Transverse colon (tissue), 3 donors: ENCODE measurements around the gene KLF2.
"Not testable (repeated sequence)": the region's sequence is repeated elsewhere in the genome, so short reads cannot be mapped to it uniquely, and the experiment has no call there.

ENCODE experiments used
- CTCF ChIP-seq, 5 experiments: fragments of 200-600 bp in 3 of 5; fragments of 450-650 bp in 2 of 5; sonication (generic) in 3 of 5; IDR thresholded peaks; 1 replicate in 2 of 5; 2 replicates in 3 of 5; pipeline ENCODE4 v1.5.1; 2016 to 2017; ENCODE audit warnings: antibody characterized with exemption in 5 of 5, inconsistent platforms in 3 of 5, mild to moderate bottlenecking in 2 of 5, moderate library complexity in 1 of 5
- EP300 ChIP-seq: sonication (generic); formaldehyde crosslinking; IDR thresholded peaks from one replicate; pipeline ENCODE4 v1.6.1; 2017; ENCODE audit warnings: antibody characterized with exemption, low read depth
- POLR2A ChIP-seq: fragments of 450-650 bp; IDR thresholded peaks from one replicate; pipeline ENCODE4 v1.6.1; 2016; ENCODE audit warnings: antibody characterized with exemption, mild to moderate bottlenecking, moderate library complexity

GRCh38 chr19:16285079-16285478, 39.5 kb upstream of the KLF2 start:
- TF ChIP-seq CTCF (IDR thresholded peaks at IDR 0.05); POLR2A; EP300: not testable (repeated sequence)
